HepG2 (cell line): ENCODE measurements around the gene ADAM10. TPM values are rescaled to one million over a fixed set of nuclear protein-coding genes. Genes with fewer than 3 reads are reported as not detected.

Source experiments
- ATAC-seq: fragments of 200-7000 bp; cut with Tn5 transposase; 3 replicates; pipeline ENCODE4 v1.9.1; 2020; ENCODE audit warnings: mild to moderate bottlenecking, moderate library complexity
- BruUV-seq: library from RNA; stranded (reverse); fragments of 400-500 nt; replicated peaks from 2 replicates; lab custom pipeline; 2021; lab: Mats Ljungman, UMichigan
- CTCF ChIA-PET: fragments of 300-600 bp; formaldehyde crosslinking; extraction: SDS; loops from one replicate; lab custom pipeline; 2021; ENCODE audit warnings: low total read pairs, inconsistent platforms, low intra/inter-chr PET ratio; lab: Yijun Ruan, JAX
- POLR2A ChIA-PET: fragments of 350-600 bp; sonication (Branson Sonifier 250); formaldehyde crosslinking; loops from one replicate; lab custom pipeline; 2020; ENCODE audit warnings: antibody characterized with exemption, inconsistent platforms; lab: Yijun Ruan, JAX
- DNase-seq: peaks from one replicate; pipeline ENCODE4 v3.0.0-alpha.2; 2015; ENCODE audit warnings: low spot score
- FAIRE-seq: peaks from 3 replicates; lab custom pipeline; 2011; peaks lifted over from hg19 to GRCh38; lab: Jason Lieb, UNC
- H2AFZ ChIP-seq: one replicate; pipeline ENCODE4 v1.6.1; 2011; ENCODE audit warnings: low read length, inconsistent platforms
- H3K27ac ChIP-seq: fragments of 300-600 bp; 3 replicates; pipeline ENCODE4 v1.8.0; 2011; ENCODE audit warnings: mixed run types, mild to moderate bottlenecking, mixed read lengths, low read length, inconsistent platforms; ENCODE audit not compliant: insufficient read depth; ENCODE audit errors: extremely low read length
- H3K27me3 ChIP-seq, 2 experiments: fragments of 200-600 bp in 1 of 2; 2 replicates in 1 of 2; 3 replicates in 1 of 2; pipeline versions ENCODE4 v1.6.0 to v1.8.0; 2011; ENCODE audit warnings: low read length in 2 of 2, mild to moderate bottlenecking in 2 of 2, moderate library complexity in 2 of 2, inconsistent platforms in 1 of 2; ENCODE audit not compliant: insufficient read depth in 2 of 2, control insufficient read depth in 1 of 2
- H3K36me3 ChIP-seq, 2 experiments: fragments of 200-600 bp in 1 of 2; replicated peaks in 1 of 2; 2 replicates in 1 of 2; 3 replicates in 1 of 2; pipeline versions ENCODE4 v1.5.1 to v1.8.0; 2011; ENCODE audit warnings: low read length in 2 of 2, inconsistent platforms in 1 of 2; ENCODE audit not compliant: insufficient read depth in 2 of 2, control insufficient read depth in 1 of 2
- H3K4me1 ChIP-seq: 2 replicates; pipeline ENCODE4 v1.5.1; 2012; ENCODE audit warnings: low read length, inconsistent platforms; ENCODE audit not compliant: insufficient read depth
- H3K4me2 ChIP-seq: 2 replicates; pipeline ENCODE4 v1.6.0; 2011; ENCODE audit warnings: low read depth, low read length, inconsistent platforms
- H3K4me3 ChIP-seq, 3 experiments: fragments of 200-600 bp in 1 of 3; sonication (generic), shearing (Covaris generic) in 1 of 3; replicated peaks in 1 of 3; 2 replicates each; pipeline ENCODE4 v1.5.1; 2011 to 2016; ENCODE audit warnings: low read length in 3 of 3, inconsistent platforms in 2 of 3, low read depth in 2 of 3, mild to moderate bottlenecking in 2 of 3, control low read depth in 1 of 3, mixed read lengths in 1 of 3; ENCODE audit not compliant: insufficient read depth in 1 of 3
- H3K79me2 ChIP-seq: one replicate; pipeline ENCODE4 v1.6.1; 2011; ENCODE audit warnings: low read length, inconsistent platforms; ENCODE audit not compliant: insufficient read depth
- H3K9ac ChIP-seq: 2 replicates; pipeline ENCODE4 v1.6.0; 2011; ENCODE audit warnings: mild to moderate bottlenecking, low read depth, low read length, inconsistent platforms; ENCODE audit not compliant: insufficient read depth
- H3K9me3 ChIP-seq: 2 replicates; pipeline ENCODE4 v1.5.1; 2012; ENCODE audit warnings: mild to moderate bottlenecking, low read length
- H4K20me1 ChIP-seq: 2 replicates; pipeline ENCODE4 v1.6.0; 2011; ENCODE audit warnings: inconsistent platforms, mild to moderate bottlenecking, low read length, moderate library complexity; ENCODE audit not compliant: insufficient read depth
- FOXM1 ChIP-seq: sonication (generic); formaldehyde crosslinking; IDR thresholded peaks from 2 replicates; pipeline ENCODE4 v1.5.0; 2020; ENCODE audit warnings: missing genetic modification reagents
- PRPF4 ChIP-seq: fragments of 200-400 bp; formaldehyde crosslinking; IDR thresholded peaks from 2 replicates; pipeline ENCODE4 v1.6.1; 2016; ENCODE audit warnings: low read length, low read depth; ENCODE audit not compliant: poor library complexity, severe bottlenecking
- RARG ChIP-seq: sonication (generic); formaldehyde crosslinking; IDR thresholded peaks from 2 replicates; pipeline ENCODE4 v1.4.0; 2020; ENCODE audit warnings: low read depth, mild to moderate bottlenecking, missing genetic modification reagents
- ZNF326 ChIP-seq: sonication (generic); formaldehyde crosslinking; IDR thresholded peaks from 2 replicates; pipeline ENCODE4 v1.4.0; 2020; ENCODE audit warnings: missing genetic modification reagents, borderline replicate concordance
- ZNF570 ChIP-seq: sonication (generic); formaldehyde crosslinking; IDR thresholded peaks from 2 replicates; pipeline ENCODE4 v1.4.0; 2020; ENCODE audit warnings: mild to moderate bottlenecking, missing genetic modification reagents, borderline replicate concordance
- ZSCAN20 ChIP-seq: sonication (generic); formaldehyde crosslinking; IDR thresholded peaks from 2 replicates; pipeline ENCODE4 v1.4.0; 2020; ENCODE audit warnings: missing genetic modification reagents, mild to moderate bottlenecking, borderline replicate concordance
- WGBS: methylation state at CpG from one replicate; pipeline ENCODE4 v1.1.6; 2017; ENCODE audit warnings: low lambda C conversion rate; 5-methylcytosine and 5-hydroxymethylcytosine counted together
- in situ Hi-C: cut with HindIII; loops from 2 replicates; pipeline ENCODE4 v1.10.0; 2017; ENCODE audit warnings: low pct_unique_long_range_greater_than_20kb; ENCODE audit not compliant: extremely low pct_ligation_motif_present
- intact Hi-C: fragments of 100-400 bp; cut with micrococcal nuclease; formaldehyde crosslinking; loops from one replicate; pipeline ENCODE4 v1.10.0; 2022; ENCODE audit not compliant: unreplicated experiment
- polyA plus RNA-seq, 8 experiments: library from polyadenylated mRNA; depleted of rRNA in 3 of 8; stranded (reverse) in 7 of 8; unstranded in 1 of 8; fragments of >200 nt; fragmentation: Illumina TruSeq in 4 of 8; extraction: Trizol in 4 of 8; gene quantifications; 2 replicates each; pipeline versions ENCODE4 v1.2.1 to v1.2.3, GENCODE V29; 2011 to 2016; ENCODE audit warnings: low read depth in 4 of 8, missing spikeins in 1 of 8, mixed read lengths in 1 of 8; ENCODE audit not compliant: insufficient read depth in 1 of 8
- total RNA-seq, 5 experiments: library from RNA; depleted of rRNA; stranded (reverse); fragments of >200 nt; fragmentation: Illumina TruSeq; extraction: Trizol; gene quantifications; 2 replicates each; pipeline ENCODE4 v1.2.3, GENCODE V29; 2016; ENCODE audit warnings: low read depth in 1 of 5
- TF ChIP-seq, protein P1 (sequence below): sonication (generic); formaldehyde crosslinking; IDR thresholded peaks from 2 replicates; pipeline ENCODE4 v1.4.0; 2020; ENCODE audit warnings: missing genetic modification reagents
- TF ChIP-seq, protein P2 (sequence below): sonication (generic); formaldehyde crosslinking; IDR thresholded peaks from 2 replicates; pipeline ENCODE4 v1.4.0; 2020; ENCODE audit warnings: missing genetic modification reagents
- TF ChIP-seq, protein P3 (sequence below): sonication (generic); formaldehyde crosslinking; IDR thresholded peaks from 2 replicates; pipeline ENCODE4 v1.4.0; 2020; ENCODE audit warnings: mild to moderate bottlenecking, missing genetic modification reagents
- TF ChIP-seq, protein P4 (sequence below), 2 experiments: fragments of 450-650 bp in 1 of 2; sonication (generic) in 1 of 2; formaldehyde crosslinking; IDR thresholded peaks; 2 replicates each; pipeline versions ENCODE4 v1.5.0 to v1.8.0; 2020 to 2022; ENCODE audit warnings: mild to moderate bottlenecking in 1 of 2, missing genetic modification reagents in 1 of 2

The ADAM10 gene
- total and polyA plus RNA-seq, 2 of the 13 experiments (the other 11 are each of a cell fraction or from before 2014, with no cell fraction given), result 92.7 to 125 TPM

DNA sequence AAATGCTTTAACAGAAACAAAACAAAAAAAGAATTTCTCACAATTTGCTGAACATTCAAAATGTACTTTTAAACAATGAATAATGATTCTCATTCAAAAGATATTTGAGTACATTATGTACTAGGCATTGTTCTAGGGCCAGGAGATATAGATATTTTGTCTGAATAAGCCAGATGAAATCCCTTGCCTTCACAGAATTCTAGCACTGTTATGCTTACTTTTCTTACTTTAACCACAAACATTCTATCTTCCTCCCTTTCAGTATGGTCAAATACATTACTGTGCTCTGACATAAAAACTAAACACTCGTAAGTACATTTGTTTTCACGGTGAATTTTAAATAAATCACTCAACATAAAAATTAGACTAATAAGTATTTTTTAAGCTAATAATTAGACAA is 116.7 kb downstream of the ADAM10 start:
- WGBS, result 97% methylated on average over 2 of the region's 2 CpGs
- POLR2A ChIA-PET, result no interaction called here
- no peak for ATAC-seq

DNA sequence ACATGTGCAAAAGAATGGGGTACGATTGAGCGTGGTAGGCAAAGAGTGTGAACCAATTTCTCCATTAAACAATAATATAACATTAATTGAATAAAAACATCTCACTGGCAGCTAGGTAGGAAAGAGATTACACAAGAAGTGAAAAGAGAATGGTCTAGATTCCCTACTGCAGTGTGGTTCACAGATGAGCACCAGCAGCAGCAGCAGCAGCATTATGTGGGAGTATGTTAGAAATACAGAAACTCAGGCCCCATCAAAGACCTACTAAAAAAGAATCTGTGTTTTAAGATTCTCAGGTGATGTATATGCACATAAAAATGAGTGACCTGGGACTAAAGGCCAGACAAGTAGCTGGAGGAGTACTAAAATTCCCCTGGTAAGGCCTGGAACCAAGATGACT is 118.2 kb downstream of the ADAM10 start:
- Histone ChIP-seq H3K4me3 (no peak overlapping the region), H3K4me1 (peaks cover 17% of the 10 kb centered on the region), H3K9ac (no peak overlapping the region), H4K20me1 (no peaks in the 10 kb centered on the region), H3K27me3 (no peaks in the 10 kb centered on the region; a peak in 1 of 5 replicates), H2AFZ (no peak overlapping the region), H3K27ac (no peak overlapping the region), H3K79me2 (no peaks in the 10 kb centered on the region), H3K36me3 (peaks cover 6 to 39% of the 10 kb centered on the region in 2 experiments), H3K4me2 (no peak overlapping the region), H3K9me3 (no peaks in the 10 kb centered on the region)
- in situ Hi-C loops (no loop called here), intact Hi-C loops (no loop called here)
- CTCF ChIA-PET, result no interaction called here
- ATAC-seq, result no peak
- TF ChIP-seq PRPF4 (no peak), RARG (no peak), ZNF570 (CRISPR knock-in tag) (no peak), FOXM1 (CRISPR knock-in tag) (no peak)
- TF ChIP-seq, protein P1, sequence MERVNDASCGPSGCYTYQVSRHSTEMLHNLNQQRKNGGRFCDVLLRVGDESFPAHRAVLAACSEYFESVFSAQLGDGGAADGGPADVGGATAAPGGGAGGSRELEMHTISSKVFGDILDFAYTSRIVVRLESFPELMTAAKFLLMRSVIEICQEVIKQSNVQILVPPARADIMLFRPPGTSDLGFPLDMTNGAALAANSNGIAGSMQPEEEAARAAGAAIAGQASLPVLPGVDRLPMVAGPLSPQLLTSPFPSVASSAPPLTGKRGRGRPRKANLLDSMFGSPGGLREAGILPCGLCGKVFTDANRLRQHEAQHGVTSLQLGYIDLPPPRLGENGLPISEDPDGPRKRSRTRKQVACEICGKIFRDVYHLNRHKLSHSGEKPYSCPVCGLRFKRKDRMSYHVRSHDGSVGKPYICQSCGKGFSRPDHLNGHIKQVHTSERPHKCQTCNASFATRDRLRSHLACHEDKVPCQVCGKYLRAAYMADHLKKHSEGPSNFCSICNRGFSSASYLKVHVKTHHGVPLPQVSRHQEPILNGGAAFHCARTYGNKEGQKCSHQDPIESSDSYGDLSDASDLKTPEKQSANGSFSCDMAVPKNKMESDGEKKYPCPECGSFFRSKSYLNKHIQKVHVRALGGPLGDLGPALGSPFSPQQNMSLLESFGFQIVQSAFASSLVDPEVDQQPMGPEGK (CRISPR knock-in tag), result no peak
- TF ChIP-seq, protein P2, sequence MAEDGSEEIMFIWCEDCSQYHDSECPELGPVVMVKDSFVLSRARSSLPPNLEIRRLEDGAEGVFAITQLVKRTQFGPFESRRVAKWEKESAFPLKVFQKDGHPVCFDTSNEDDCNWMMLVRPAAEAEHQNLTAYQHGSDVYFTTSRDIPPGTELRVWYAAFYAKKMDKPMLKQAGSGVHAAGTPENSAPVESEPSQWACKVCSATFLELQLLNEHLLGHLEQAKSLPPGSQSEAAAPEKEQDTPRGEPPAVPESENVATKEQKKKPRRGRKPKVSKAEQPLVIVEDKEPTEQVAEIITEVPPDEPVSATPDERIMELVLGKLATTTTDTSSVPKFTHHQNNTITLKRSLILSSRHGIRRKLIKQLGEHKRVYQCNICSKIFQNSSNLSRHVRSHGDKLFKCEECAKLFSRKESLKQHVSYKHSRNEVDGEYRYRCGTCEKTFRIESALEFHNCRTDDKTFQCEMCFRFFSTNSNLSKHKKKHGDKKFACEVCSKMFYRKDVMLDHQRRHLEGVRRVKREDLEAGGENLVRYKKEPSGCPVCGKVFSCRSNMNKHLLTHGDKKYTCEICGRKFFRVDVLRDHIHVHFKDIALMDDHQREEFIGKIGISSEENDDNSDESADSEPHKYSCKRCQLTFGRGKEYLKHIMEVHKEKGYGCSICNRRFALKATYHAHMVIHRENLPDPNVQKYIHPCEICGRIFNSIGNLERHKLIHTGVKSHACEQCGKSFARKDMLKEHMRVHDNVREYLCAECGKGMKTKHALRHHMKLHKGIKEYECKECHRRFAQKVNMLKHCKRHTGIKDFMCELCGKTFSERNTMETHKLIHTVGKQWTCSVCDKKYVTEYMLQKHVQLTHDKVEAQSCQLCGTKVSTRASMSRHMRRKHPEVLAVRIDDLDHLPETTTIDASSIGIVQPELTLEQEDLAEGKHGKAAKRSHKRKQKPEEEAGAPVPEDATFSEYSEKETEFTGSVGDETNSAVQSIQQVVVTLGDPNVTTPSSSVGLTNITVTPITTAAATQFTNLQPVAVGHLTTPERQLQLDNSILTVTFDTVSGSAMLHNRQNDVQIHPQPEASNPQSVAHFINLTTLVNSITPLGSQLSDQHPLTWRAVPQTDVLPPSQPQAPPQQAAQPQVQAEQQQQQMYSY (CRISPR knock-in tag), result no peak
- TF ChIP-seq, protein P3, sequence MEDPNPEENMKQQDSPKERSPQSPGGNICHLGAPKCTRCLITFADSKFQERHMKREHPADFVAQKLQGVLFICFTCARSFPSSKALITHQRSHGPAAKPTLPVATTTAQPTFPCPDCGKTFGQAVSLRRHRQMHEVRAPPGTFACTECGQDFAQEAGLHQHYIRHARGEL (CRISPR knock-in tag), result no peak
- 99% methylated on average over 2 of the region's 2 CpGs for WGBS
- no peak for FAIRE-seq
- BruUV-seq, result no TSS peak
- POLR2A ChIA-PET, result no interaction called here
- DNase-seq, result no peak

More for the DNA sequence above, 116.7 kb downstream of the ADAM10 start:
- H3K4me3 ChIP-seq, result no peak overlapping the region
- H3K27me3 ChIP-seq, result no peaks in the 10 kb centered on the region; a peak in 1 of 5 replicates
- H3K36me3 ChIP-seq, result peaks cover 4 to 34% of the 10 kb centered on the region in 2 experiments
- H3K79me2 ChIP-seq, result no peaks in the 10 kb centered on the region
- intact Hi-C loops, result no loop called here
- no TSS peak for BruUV-seq
- TF ChIP-seq ZSCAN20 (CRISPR knock-in tag), result no peak
- TF ChIP-seq, protein P4, sequence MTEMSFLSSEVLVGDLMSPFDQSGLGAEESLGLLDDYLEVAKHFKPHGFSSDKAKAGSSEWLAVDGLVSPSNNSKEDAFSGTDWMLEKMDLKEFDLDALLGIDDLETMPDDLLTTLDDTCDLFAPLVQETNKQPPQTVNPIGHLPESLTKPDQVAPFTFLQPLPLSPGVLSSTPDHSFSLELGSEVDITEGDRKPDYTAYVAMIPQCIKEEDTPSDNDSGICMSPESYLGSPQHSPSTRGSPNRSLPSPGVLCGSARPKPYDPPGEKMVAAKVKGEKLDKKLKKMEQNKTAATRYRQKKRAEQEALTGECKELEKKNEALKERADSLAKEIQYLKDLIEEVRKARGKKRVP (CRISPR knock-in tag; IDR thresholded peaks at IDR 0.05), result no peak
- no peak for TF ChIP-seq ZNF326
- no peak overlapping the region for H3K27ac ChIP-seq
- in situ Hi-C loops, result no loop called here
- CTCF ChIA-PET, result no interaction called here
- no peak overlapping the region for H3K9ac ChIP-seq
- no peak overlapping the region for H2AFZ ChIP-seq
- H3K4me2 ChIP-seq, result no peak overlapping the region
- H3K4me1 ChIP-seq, result 0 out of 2 replicates have a peak, but pooled peaks cover 2% of the 10 kb centered on the region
- H3K9me3 ChIP-seq, result no peaks in the 10 kb centered on the region
- DNase-seq, result no peak
- FAIRE-seq, result no peak
- H4K20me1 ChIP-seq, result no peaks in the 10 kb centered on the region
